Colonic mucosa (tissue), 4 donors: ENCODE data around the gene CEP164. TPM values are rescaled to one million over a fixed set of nuclear protein-coding genes. Genes with fewer than 3 reads are reported as not detected.

ENCODE experiments used
- DNase-seq: peaks from one replicate; pipeline ENCODE4 v3.0.0-alpha.2; 2020
- H3K27ac ChIP-seq: fragments of 200-600 bp; one replicate; pipeline ENCODE4 v1.8.0; 2021
- H3K27me3 ChIP-seq: fragments of 200-600 bp; one replicate; pipeline ENCODE4 v1.8.0; 2021
- H3K36me3 ChIP-seq: fragments of 200-600 bp; one replicate; pipeline ENCODE4 v1.8.0; 2021
- H3K4me1 ChIP-seq: fragments of 200-600 bp; one replicate; pipeline ENCODE4 v1.8.0; 2021; ENCODE audit warnings: mild to moderate bottlenecking
- H3K4me3 ChIP-seq: fragments of 200-600 bp; one replicate; pipeline ENCODE4 v1.8.0; 2021
- H3K9ac ChIP-seq, 2 donors: one replicate each; pipeline ENCODE4 v1.7.0; 2013; ENCODE audit warnings: control low read depth in 2 of 2, low read depth in 2 of 2, low read length in 2 of 2
- H3K9me3 ChIP-seq: fragments of 200-600 bp; one replicate; pipeline ENCODE4 v1.8.0; 2021
- CTCF ChIP-seq: fragments of 200-600 bp; IDR thresholded peaks from one replicate; pipeline ENCODE4 v1.8.0; 2022; ENCODE audit warnings: antibody characterized with exemption, mild to moderate bottlenecking
- intact Hi-C: fragments of 100-400 bp; cut with DNase I; formaldehyde crosslinking; loops from one replicate; pipeline ENCODE4 v1.14.1; 2022
- total RNA-seq, 2 donors: library from RNA; stranded (reverse); fragmentation: NEBNext Ultra II Directional in 1 of 2; extraction: Animal tissue kit (Norgen Biotek cat#: 25700) in 1 of 2; gene quantifications; one replicate each; pipeline ENCODE4 v1.2.1, GENCODE V29; 2021
- donor health status: healthy.
- donor health status: DM: no; HTN: no; CAD: no.
- donor health status: DM: no; HTN: no; CAD: no.

Gene CEP164
- total RNA-seq, 2 donors from 2014 or later = 12.4 to 19.2 TPM

- Histone ChIP-seq H3K27me3 (no peaks in the 10 kb centered on the region), H3K9ac (no peak within 1 kb of the TSS), H3K9me3 (no peaks in the 10 kb centered on the region), H3K4me1 (no peaks in the 10 kb centered on the region), H3K27ac (no peak within 1 kb of the TSS), H3K36me3 (no peaks in the 10 kb centered on the region), H3K4me3 (no peak within 1 kb of the TSS)
- no peak for DNase-seq
- no peak for TF ChIP-seq CTCF
- intact Hi-C loops = no loop called here
These were observed 36.8 kb upstream of the CEP164 start, which contains the start of gene BACE1-AS for GRCh38 chr11:117290809-117291396. Gene BACE1-AS, plus strand, starts transcription at chr11:117291346.

GRCh38 chr11:117292616-117293015 lies 35.0 kb upstream of the CEP164 start:
- no peak for DNase-seq
- H3K4me1 ChIP-seq = no peaks in the 10 kb centered on the region
- H3K4me3 ChIP-seq = no peak overlapping the region
- no peaks in the 10 kb centered on the region for H3K9me3 ChIP-seq
- no peak overlapping the region for H3K9ac ChIP-seq
- TF ChIP-seq CTCF = no peak
- no peaks in the 10 kb centered on the region for H3K36me3 ChIP-seq
- H3K27me3 ChIP-seq = no peaks in the 10 kb centered on the region
- intact Hi-C loops = no loop called here
- no peak overlapping the region for H3K27ac ChIP-seq

GRCh38 chr11:117295438-117296137 lies 32.1 kb upstream of the CEP164 start:
- Histone ChIP-seq H3K36me3 (no peaks in the 10 kb centered on the region), H3K4me1 (no peaks in the 10 kb centered on the region), H3K9ac (no peak overlapping the region), H3K27me3 (no peaks in the 10 kb centered on the region), H3K27ac (no peak overlapping the region), H3K9me3 (no peaks in the 10 kb centered on the region), H3K4me3 (no peak overlapping the region)
- no peak for TF ChIP-seq CTCF
- DNase-seq = no peak
- intact Hi-C loops = no loop called here

GRCh38 chr11:117296881-117297280 lies 30.8 kb upstream of the CEP164 start:
- intact Hi-C loops = no loop called here
- Histone ChIP-seq H3K36me3 (no peaks in the 10 kb centered on the region), H3K9me3 (no peaks in the 10 kb centered on the region), H3K27ac (no peak overlapping the region), H3K4me1 (no peaks in the 10 kb centered on the region), H3K27me3 (no peaks in the 10 kb centered on the region), H3K4me3 (no peak overlapping the region), H3K9ac (no peak overlapping the region)
- TF ChIP-seq CTCF = no peak
- DNase-seq = no peak

- no peaks in the 10 kb centered on the region for H3K4me1 ChIP-seq
- no peaks in the 10 kb centered on the region for H3K27me3 ChIP-seq
- intact Hi-C loops = no loop called here
- no peak overlapping the region for H3K9ac ChIP-seq
- no peak overlapping the region for H3K4me3 ChIP-seq
- no peaks in the 10 kb centered on the region for H3K9me3 ChIP-seq
- DNase-seq = no peak
- H3K36me3 ChIP-seq = no peaks in the 10 kb centered on the region
- no peak for TF ChIP-seq CTCF
- no peak overlapping the region for H3K27ac ChIP-seq
These were observed 29.5 kb upstream of the CEP164 start for GRCh38 chr11:117298195-117298594.
